Measurements from ENCODE around the gene TBC1D22A. TPM values are rescaled to one million over a fixed set of nuclear protein-coding genes. Genes with fewer than 3 reads are reported as not detected.

TBC1D22A gene
- total and polyA plus RNA-seq, 10 of the 15 experiments (the other 5 are each of a cell fraction or from before 2014, with no cell fraction given): 0.63 to 44.7 (median 27.4) TPM

DNA sequence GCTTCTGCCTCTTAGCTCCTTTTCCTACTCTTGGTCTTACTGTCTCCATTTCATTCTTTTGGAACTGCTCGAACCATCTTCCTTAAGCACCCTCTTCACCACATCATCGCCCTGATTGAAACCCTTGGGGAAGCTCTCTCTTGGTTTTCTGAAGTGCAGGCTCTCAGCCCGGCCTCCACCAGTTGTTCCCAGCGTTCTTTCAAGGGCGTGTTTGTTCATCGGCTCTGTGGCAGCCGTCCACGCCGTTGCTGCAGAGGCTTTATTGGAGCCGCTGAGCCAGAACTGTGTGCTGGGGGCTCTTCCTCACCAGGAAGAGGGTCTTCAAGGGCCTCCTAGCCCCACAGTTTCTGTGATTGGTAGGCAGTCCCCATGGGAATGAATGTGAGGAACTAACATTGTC is 214.1 kb downstream of the TBC1D22A start (continued):
- TF ChIP-seq, protein P1, sequence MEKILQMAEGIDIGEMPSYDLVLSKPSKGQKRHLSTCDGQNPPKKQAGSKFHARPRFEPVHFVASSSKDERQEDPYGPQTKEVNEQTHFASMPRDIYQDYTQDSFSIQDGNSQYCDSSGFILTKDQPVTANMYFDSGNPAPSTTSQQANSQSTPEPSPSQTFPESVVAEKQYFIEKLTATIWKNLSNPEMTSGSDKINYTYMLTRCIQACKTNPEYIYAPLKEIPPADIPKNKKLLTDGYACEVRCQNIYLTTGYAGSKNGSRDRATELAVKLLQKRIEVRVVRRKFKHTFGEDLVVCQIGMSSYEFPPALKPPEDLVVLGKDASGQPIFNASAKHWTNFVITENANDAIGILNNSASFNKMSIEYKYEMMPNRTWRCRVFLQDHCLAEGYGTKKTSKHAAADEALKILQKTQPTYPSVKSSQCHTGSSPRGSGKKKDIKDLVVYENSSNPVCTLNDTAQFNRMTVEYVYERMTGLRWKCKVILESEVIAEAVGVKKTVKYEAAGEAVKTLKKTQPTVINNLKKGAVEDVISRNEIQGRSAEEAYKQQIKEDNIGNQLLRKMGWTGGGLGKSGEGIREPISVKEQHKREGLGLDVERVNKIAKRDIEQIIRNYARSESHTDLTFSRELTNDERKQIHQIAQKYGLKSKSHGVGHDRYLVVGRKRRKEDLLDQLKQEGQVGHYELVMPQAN (conservative IDR thresholded peaks at IDR 0.05): no peak
- TF ChIP-seq ZSCAN29 (IDR thresholded peaks at IDR 0.05) (no peak), FOXM1 (IDR thresholded peaks at IDR 0.05; ENCODE audit: low read depth, low read length) (no peak), WRNIP1 (IDR thresholded peaks at IDR 0.05; ENCODE audit: borderline replicate concordance, low read depth, low read length) (no peak), BHLHE40 (IDR thresholded peaks at IDR 0.05; ENCODE audit: borderline replicate concordance in 1 of 2, low read depth in 2 of 2, low read length in 1 of 2) (no peak), CREB1 (IDR thresholded peaks at IDR 0.05; ENCODE audit: low read depth) (no peak)

DNA sequence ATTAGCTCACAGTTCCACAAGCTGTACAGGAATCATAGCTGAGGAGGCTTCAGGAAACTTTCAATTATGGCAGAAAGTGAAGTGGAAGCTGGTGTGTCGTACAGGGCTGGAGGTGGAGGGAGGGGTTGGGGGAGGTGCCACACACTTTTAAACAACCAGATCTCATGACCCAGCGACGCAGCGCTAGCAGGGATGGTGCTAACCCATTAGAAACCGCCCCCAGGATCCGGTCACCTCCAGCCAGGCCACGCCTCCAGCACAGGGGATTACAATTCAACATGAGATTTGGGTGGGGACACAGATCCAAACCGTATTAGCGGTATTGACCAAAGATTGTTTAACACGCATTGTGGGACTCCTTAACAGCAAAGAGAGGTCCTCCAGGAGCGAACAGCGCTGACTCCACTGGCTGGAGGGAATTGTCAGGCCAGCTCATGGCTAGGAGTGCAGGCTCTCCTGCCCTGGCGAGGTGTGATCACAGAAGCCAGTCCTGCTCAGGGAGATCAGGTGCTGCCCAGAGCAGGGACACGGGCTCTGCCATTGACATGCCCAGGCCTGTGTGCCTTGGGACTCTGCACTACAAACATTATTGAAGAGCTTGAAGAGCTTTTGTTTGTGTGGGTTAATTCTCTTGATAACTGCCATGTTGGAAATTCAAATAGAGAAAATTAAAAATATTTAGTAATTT is 215.3 kb downstream of the TBC1D22A start:
- intact Hi-C loops (cut with micrococcal nuclease; ENCODE audit: unreplicated experiment): no loop called here
- ATAC-seq: no peak
- RAD21 ChIA-PET (ENCODE audit: unreplicated experiment): no interaction called here
- Histone ChIP-seq H3K79me2 (ENCODE audit: control insufficient read depth, insufficient read depth, low read length) (no peaks in the 10 kb centered on the region; the same call in 1 of the 2 replicates), H3K9ac (ENCODE audit: control insufficient read depth, insufficient read depth, low read length) (no peak overlapping the region), H2AFZ (ENCODE audit: control insufficient read depth, low read depth, low read length) (no peak overlapping the region), H3K4me3 (no peak overlapping the region), H3K4me2 (ENCODE audit: control insufficient read depth, insufficient read depth) (no peak overlapping the region), H3K9me3 (replicated peaks; ENCODE audit: control insufficient read depth, insufficient read depth, low read length) (no peaks in the 10 kb centered on the region; the same call in 2 of the 3 replicates), H4K20me1 (ENCODE audit: control insufficient read depth, insufficient read depth) (no peaks in the 10 kb centered on the region), H3K4me1 (ENCODE audit: control insufficient read depth, insufficient read depth, low read length) (no peaks in the 10 kb centered on the region), H3K36me3 (ENCODE audit: control insufficient read depth in 2 of 2, insufficient read depth in 2 of 2, low read length in 1 of 2) (peaks cover 2 to 27% of the 10 kb centered on the region in 2 experiments; a peak in 2 of 4 replicates), H3K27me3 (replicated peaks in 1 of 2; ENCODE audit: control insufficient read depth in 2 of 2, insufficient read depth in 2 of 2, low read length in 1 of 2) (no peaks in the 10 kb centered on the region), H3K27ac (ENCODE audit: control insufficient read depth, insufficient read depth) (no peak overlapping the region)
- FAIRE-seq: no peak
- no peak for DNase-seq (ENCODE audit: low read depth, low spot score)
- in situ Hi-C loops (cut with MboI): no loop called here
- POLR2A ChIA-PET: no interaction called here
- CTCF ChIA-PET: no interaction called here
- SMC1A ChIA-PET (ENCODE audit: uncharacterized antibody, unreplicated experiment): no interaction called here
- no TSS peak for BruUV-seq (replicated peaks)
- TF ChIP-seq SMARCA5 (IDR thresholded peaks at IDR 0.05) (no peak), ZNF622 (IDR thresholded peaks at IDR 0.05) (no peak), SIN3A (IDR thresholded peaks at IDR 0.05; ENCODE audit: low read depth, low read length) (no peak), RAD51 (IDR thresholded peaks at IDR 0.05) (no peak), STAT3 (IDR thresholded peaks at IDR 0.05; ENCODE audit: low read depth, low read length) (no peak), KAT2A (conservative IDR thresholded peaks at IDR 0.05; ENCODE audit: control insufficient read depth, low read depth, low read length) (no peak), YBX1 (IDR thresholded peaks at IDR 0.05) (no peak), RCOR1 (conservative IDR thresholded peaks at IDR 0.05; ENCODE audit: low read depth, low read length) (no peak)
- TF ChIP-seq, protein P2, sequence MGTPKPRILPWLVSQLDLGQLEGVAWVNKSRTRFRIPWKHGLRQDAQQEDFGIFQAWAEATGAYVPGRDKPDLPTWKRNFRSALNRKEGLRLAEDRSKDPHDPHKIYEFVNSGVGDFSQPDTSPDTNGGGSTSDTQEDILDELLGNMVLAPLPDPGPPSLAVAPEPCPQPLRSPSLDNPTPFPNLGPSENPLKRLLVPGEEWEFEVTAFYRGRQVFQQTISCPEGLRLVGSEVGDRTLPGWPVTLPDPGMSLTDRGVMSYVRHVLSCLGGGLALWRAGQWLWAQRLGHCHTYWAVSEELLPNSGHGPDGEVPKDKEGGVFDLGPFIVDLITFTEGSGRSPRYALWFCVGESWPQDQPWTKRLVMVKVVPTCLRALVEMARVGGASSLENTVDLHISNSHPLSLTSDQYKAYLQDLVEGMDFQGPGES (IDR thresholded peaks at IDR 0.05): no peak
- TF ChIP-seq, protein P3, sequence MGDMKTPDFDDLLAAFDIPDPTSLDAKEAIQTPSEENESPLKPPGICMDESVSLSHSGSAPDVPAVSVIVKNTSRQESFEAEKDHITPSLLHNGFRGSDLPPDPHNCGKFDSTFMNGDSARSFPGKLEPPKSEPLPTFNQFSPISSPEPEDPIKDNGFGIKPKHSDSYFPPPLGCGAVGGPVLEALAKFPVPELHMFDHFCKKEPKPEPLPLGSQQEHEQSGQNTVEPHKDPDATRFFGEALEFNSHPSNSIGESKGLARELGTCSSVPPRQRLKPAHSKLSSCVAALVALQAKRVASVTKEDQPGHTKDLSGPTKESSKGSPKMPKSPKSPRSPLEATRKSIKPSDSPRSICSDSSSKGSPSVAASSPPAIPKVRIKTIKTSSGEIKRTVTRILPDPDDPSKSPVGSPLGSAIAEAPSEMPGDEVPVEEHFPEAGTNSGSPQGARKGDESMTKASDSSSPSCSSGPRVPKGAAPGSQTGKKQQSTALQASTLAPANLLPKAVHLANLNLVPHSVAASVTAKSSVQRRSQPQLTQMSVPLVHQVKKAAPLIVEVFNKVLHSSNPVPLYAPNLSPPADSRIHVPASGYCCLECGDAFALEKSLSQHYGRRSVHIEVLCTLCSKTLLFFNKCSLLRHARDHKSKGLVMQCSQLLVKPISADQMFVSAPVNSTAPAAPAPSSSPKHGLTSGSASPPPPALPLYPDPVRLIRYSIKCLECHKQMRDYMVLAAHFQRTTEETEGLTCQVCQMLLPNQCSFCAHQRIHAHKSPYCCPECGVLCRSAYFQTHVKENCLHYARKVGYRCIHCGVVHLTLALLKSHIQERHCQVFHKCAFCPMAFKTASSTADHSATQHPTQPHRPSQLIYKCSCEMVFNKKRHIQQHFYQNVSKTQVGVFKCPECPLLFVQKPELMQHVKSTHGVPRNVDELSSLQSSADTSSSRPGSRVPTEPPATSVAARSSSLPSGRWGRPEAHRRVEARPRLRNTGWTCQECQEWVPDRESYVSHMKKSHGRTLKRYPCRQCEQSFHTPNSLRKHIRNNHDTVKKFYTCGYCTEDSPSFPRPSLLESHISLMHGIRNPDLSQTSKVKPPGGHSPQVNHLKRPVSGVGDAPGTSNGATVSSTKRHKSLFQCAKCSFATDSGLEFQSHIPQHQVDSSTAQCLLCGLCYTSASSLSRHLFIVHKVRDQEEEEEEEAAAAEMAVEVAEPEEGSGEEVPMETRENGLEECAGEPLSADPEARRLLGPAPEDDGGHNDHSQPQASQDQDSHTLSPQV (IDR thresholded peaks at IDR 0.05): no peak
- 93% methylated on average over 14 of the region's 14 CpGs for WGBS (ENCODE audit: insufficient coverage, insufficient replicate concordance, low lambda C conversion rate, missing lambda C conversion rate)

Data from GM12878 (cell line).